ENCODE measurements around the gene GRB7. TPM values are rescaled to one million over a fixed set of nuclear protein-coding genes. Genes with fewer than 3 reads are reported as not detected.

The GRB7 gene
- total RNA-seq, 3 donors from 2014 or later, result 27.9 to 69.2 TPM; not detected in 1

DNA sequence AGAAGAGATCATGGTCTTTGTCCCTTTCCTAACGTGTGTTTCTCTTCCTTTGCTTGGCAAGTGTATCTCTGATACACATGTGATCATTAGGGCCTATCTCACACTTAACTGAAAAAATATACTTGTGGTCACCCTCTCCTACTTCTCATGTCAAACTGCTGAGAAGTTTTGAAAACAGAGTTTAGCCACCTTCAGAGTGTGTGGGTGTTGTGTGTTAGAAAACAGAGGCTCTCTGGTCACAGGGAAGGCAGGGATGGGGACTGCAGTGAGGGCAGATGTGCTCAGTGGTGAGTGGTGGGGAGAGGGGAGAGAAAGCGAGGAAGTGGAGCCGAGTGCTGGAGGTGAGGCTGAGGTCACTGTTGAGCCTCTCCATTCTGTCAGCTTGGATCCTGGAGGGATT lies 29.4 kb downstream of the GRB7 start:
- intact Hi-C loops (cut with DNase I; ENCODE audit: low total_unique reads), result no loop called here
- Histone ChIP-seq H3K4me3 (no peak overlapping the region), H3K27me3 (no peaks in the 10 kb centered on the region), H3K36me3 (no peaks in the 10 kb centered on the region), H3K4me1 (no peaks in the 10 kb centered on the region), H3K27ac (no peak overlapping the region), H3K9me3 (no peaks in the 10 kb centered on the region)
- TF ChIP-seq POLR2A (IDR thresholded peaks at IDR 0.05) (no peak), POLR2AphosphoS5 (IDR thresholded peaks at IDR 0.05) (no peak)
- TF ChIP-seq, protein P1, sequence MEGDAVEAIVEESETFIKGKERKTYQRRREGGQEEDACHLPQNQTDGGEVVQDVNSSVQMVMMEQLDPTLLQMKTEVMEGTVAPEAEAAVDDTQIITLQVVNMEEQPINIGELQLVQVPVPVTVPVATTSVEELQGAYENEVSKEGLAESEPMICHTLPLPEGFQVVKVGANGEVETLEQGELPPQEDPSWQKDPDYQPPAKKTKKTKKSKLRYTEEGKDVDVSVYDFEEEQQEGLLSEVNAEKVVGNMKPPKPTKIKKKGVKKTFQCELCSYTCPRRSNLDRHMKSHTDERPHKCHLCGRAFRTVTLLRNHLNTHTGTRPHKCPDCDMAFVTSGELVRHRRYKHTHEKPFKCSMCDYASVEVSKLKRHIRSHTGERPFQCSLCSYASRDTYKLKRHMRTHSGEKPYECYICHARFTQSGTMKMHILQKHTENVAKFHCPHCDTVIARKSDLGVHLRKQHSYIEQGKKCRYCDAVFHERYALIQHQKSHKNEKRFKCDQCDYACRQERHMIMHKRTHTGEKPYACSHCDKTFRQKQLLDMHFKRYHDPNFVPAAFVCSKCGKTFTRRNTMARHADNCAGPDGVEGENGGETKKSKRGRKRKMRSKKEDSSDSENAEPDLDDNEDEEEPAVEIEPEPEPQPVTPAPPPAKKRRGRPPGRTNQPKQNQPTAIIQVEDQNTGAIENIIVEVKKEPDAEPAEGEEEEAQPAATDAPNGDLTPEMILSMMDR (IDR thresholded peaks at IDR 0.05), result no peak
- DNase-seq (ENCODE audit: low spot score in 2 of 2), result no peak

DNA sequence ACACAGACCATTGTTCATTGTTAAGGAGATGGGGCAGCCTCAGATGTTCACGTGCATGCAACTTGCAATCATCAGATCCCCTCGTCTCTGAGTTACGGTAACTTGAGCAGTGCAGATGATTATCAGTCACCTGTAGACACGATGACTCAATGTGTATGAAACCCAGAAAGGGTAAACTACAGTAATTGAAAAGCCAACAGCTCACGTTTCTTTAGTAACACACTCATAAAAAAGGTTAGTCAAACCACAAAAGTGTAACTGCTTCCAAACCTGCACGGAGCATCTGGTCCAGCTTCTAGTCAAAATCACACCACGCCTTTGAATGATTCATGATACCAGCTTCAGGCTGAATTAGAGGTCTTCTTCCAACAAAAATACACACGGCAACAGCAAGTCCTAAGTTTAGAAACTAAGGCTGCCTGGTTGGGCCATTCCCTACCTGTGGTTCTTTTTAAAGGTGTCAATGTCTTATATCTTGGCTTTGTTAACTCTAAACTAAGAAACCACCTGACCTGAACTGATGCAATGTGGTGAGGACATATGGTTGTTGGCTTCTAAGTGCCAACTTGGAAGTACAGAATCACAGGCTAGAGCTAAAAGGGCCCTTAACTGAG lies 32.3 kb downstream of the GRB7 start:
- H3K4me3 ChIP-seq, result no peak overlapping the region
- no peaks in the 10 kb centered on the region for H3K27me3 ChIP-seq
- no peaks in the 10 kb centered on the region for H3K4me1 ChIP-seq
- no peaks in the 10 kb centered on the region for H3K36me3 ChIP-seq
- DNase-seq (ENCODE audit: low spot score in 2 of 2), result no peak
- H3K9me3 ChIP-seq, result no peaks in the 10 kb centered on the region
- intact Hi-C loops (cut with DNase I; ENCODE audit: low total_unique reads), result no loop called here
- peak overlapping the region in 1 of 2 donors; percentile 38 for H3K27ac ChIP-seq
- TF ChIP-seq, protein P1 (IDR thresholded peaks at IDR 0.05), result no peak
- TF ChIP-seq POLR2AphosphoS5 (IDR thresholded peaks at IDR 0.05) (no peak), POLR2A (IDR thresholded peaks at IDR 0.05) (no peak)

DNA sequence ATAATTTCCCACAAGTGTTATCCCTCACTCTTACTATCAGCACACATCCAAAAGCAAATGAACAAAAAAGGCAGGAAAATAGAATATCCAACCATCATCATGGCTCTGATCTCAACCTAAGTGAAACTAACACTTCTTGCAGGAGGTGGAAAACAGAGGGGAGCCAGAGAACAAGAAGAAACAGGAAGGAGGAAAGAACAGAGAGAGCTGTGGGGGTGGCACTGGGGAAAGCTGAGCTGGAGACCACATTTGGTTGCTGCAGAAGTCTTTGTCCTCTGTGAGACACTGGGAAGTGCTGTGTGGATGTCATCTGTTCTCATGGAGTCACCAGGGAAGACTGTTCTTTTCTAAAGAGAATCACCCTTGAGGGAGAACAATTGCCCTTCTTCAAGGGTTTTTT lies 34.7 kb downstream of the GRB7 start:
- H3K4me1 ChIP-seq, result no peaks in the 10 kb centered on the region
- no peak overlapping the region for H3K27ac ChIP-seq
- DNase-seq (ENCODE audit: low spot score in 2 of 2), result no peak
- TF ChIP-seq, protein P1 (IDR thresholded peaks at IDR 0.05), result no peak
- TF ChIP-seq POLR2A (IDR thresholded peaks at IDR 0.05) (no peak), POLR2AphosphoS5 (IDR thresholded peaks at IDR 0.05) (no peak)
- no peak overlapping the region for H3K4me3 ChIP-seq
- no peaks in the 10 kb centered on the region for H3K9me3 ChIP-seq
- intact Hi-C loops (cut with DNase I; ENCODE audit: low total_unique reads), result no loop called here
- no peaks in the 10 kb centered on the region for H3K36me3 ChIP-seq
- no peaks in the 10 kb centered on the region for H3K27me3 ChIP-seq

DNA sequence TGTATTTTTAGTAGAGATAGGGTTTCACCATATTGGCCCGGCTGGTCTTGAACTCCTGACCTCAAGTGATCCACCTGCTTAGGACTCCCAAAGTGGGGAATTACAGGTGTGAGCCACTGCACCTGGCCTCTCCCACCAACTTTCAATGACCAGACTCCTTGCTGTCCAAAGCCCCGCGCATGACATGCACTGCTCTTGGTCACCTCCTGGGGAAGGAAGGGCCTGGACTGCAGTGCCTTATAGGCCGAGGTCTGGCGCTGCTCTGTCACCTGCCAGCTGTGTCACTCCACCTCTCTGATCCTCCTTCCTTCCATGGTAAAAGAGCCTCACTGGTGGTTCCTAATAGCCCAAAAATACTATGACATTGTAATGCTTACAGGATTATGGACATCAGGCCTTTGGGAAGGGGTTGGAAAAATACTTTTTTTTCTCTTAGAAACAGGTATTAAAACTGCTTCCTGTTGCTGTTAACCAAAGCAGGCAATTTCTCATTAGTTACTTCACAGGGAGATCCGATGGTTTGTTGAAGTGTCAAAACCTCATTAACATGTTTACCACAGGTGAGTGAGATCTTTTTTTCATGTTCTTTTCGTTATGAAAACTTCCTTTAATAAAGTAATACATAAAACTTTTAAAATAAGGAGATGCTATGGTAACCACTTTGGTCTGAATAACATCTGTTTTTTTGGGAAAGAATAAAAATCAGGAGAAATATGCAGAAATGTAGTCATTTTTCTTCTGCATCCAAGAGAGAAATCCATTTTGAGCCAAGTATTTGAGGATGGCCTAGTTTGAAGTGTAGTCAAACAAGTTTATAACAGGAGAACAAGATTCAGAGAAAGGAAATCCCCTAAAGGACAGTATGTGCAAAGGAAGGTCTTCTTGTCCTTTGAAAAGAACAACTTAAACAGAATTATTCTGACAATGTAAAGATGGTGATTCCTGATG lies 35.5 kb downstream of the GRB7 start:
- TF ChIP-seq, protein P1 (IDR thresholded peaks at IDR 0.05), result no peak
- TF ChIP-seq POLR2AphosphoS5 (IDR thresholded peaks at IDR 0.05), result no peak
- TF ChIP-seq POLR2A (IDR thresholded peaks at IDR 0.05), result no peak
- Histone ChIP-seq H3K27ac (no peak overlapping the region), H3K9me3 (no peaks in the 10 kb centered on the region), H3K27me3 (no peaks in the 10 kb centered on the region), H3K4me3 (no peak overlapping the region), H3K36me3 (no peaks in the 10 kb centered on the region), H3K4me1 (no peaks in the 10 kb centered on the region)
- no peak for DNase-seq (ENCODE audit: low spot score in 2 of 2)
- intact Hi-C loops (cut with DNase I; ENCODE audit: low total_unique reads), result no loop called here

DNA sequence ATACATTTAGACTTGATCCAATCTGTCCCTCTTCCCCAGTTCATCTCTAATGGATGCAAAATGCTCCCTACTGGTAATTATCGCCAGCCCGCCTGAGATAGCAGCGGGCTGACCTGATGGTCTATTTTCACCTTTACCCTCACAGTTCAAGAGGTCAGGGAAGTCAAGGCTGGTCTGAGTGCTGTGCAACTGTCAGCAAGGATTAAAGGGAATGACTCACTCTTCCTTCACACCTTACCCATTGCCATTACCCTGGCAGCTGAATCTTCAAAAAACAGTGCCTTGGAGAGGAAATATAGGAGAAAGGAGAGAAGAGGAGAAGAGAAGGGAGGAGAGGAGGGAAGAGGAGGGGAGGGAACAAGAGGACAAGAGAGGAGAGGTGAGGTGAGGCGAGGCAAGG lies 36.3 kb downstream of the GRB7 start:
- TF ChIP-seq POLR2A (IDR thresholded peaks at IDR 0.05) (no peak), POLR2AphosphoS5 (IDR thresholded peaks at IDR 0.05) (no peak)
- TF ChIP-seq, protein P1 (IDR thresholded peaks at IDR 0.05), result no peak
- Histone ChIP-seq H3K36me3 (no peaks in the 10 kb centered on the region), H3K4me3 (no peak overlapping the region), H3K9me3 (no peaks in the 10 kb centered on the region), H3K27me3 (no peaks in the 10 kb centered on the region), H3K4me1 (no peaks in the 10 kb centered on the region), H3K27ac (no peak overlapping the region)
- intact Hi-C loops (cut with DNase I; ENCODE audit: low total_unique reads), result no loop called here
- DNase-seq (ENCODE audit: low spot score in 2 of 2), result no peak
